A549 treated with RU486 at 1 μM for 4 hours (cell line): Measurements from ENCODE around the gene CCL8. TPM values are rescaled to one million over a fixed set of nuclear protein-coding genes. Genes with fewer than 3 reads are reported as not detected.

Experiments used
- total RNA-seq: library from RNA; stranded (reverse); fragments of 200-300 nt; extraction: Qiagen RNA extraction; gene quantifications from 5 replicates; pipeline ENCODE4 v1.2.3, GENCODE V29; 2022; ENCODE audit warnings: low read depth

Gene CCL8
- total RNA-seq, result not detected in 5 replicates

DNA sequence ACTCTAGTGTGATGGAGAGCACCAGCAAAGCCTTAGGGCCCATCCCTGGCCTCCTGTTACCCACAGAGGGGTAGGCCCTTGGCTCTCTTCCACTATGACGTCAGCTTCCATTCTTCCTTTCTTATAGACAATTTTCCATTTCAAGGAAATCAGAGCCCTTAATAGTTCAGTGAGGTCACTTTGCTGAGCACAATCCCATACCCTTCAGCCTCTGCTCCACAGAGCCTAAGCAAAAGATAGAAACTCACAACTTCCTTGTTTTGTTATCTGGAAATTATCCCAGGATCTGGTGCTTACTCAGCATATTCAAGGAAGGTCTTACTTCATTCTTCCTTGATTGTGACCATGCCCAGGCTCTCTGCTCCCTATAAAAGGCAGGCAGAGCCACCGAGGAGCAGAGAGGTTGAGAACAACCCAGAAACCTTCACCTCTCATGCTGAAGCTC lies at the start of gene CCL8:
Gene CCL8 (plus strand): TSS at position 397 of the 445 bp plus-strand sequence. CDS start 67 bp downstream, outside the sequence.

DNA sequence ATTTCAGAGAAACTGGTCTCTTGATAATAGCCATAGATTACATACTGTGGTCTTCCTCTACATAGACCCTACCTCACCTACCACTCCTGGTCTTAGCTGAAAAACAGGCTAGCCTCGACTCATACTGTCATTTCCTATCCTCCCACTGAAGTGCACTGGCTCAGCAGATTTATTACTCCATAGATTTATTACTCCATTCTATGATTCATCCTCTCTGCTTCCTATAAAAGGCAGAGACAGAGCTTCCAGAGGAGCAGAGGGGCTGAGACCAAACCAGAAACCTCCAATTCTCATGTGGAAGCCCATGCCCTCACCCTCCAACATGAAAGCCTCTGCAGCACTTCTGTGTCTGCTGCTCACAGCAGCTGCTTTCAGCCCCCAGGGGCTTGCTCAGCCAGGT lies 49.3 kb upstream of the CCL8 start, which contains the start of gene CCL7:
Gene CCL7 (plus strand): TSS at position 253 of the 400 bp plus-strand sequence. CDS start 70 bp downstream, at position 323.

DNA sequence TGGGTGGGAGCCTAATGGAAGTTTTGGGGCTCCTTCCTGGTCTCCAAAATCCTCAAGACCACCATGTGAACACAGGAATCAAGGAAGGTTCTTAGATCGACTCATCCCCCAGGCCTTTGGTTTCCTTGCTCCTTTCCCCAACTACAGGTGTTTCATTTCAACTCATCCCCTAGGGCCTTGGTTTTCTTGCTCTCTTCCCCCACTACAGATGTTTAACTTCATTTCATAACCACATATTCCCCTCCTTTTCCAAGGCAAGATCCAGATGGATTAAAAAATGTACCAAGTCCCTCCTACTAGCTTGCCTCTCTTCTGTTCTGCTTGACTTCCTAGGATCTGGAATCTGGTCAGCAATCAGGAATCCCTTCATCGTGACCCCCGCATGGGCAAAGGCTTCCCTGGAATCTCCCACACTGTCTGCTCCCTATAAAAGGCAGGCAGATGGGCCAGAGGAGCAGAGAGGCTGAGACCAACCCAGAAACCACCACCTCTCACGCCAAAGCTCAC lies 33.9 kb upstream of the CCL8 start, which contains the start of gene CCL11:
Gene CCL11 (plus strand): TSS at position 457 of the 507 bp plus-strand sequence. CDS start 67 bp downstream, outside the sequence.

DNA sequence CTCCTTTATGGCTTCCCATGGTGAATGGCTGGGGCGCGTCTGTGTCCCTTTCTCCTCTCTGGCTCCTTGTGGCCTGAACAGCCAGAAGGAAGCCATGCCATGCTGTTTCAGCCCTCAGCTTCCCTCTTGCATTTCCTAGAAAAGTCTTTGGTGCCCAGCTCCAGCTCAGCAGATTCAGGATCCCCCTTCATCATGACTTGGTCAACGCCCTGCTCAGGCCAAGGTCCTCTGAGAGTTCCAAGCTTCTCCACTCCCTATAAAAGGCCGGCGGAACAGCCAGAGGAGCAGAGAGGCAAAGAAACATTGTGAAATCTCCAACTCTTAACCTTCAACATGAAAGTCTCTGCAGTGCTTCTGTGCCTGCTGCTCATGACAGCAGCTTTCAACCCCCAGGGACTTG lies 37.0 kb downstream of the CCL8 start, which contains the start of gene CCL13:
Gene CCL13 (plus strand): TSS at position 287 of the 400 bp plus-strand sequence. CDS start 47 bp downstream, at position 334.

DNA sequence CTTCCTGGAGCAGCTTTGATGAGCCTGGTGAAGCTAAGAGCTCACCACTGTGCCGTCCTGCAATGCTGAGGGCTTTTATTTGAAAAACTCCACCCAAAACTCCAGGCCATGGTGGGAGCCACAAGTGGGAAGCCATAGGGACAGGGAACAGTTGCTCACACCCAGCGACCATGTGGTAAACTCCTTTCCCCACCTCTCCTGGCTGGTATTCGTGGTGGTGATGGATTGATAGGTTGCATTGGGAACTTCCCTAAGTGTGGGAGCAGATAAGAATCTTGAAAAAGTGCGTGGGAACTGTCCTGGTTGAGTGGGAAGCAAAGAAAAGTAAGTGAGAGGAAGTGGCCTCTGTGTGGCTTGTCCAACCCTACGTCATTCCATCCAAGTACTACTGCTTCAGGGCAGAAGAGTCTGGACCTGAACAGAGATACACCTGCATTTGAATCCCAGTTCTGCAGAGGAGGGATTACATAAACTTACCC lies 44.0 kb downstream of the CCL8 start, which contains the start of gene CCL1:
Gene CCL1 (minus strand): TSS at position 51 of the 479 bp plus-strand sequence. CDS start 72 bp downstream, outside the sequence.

Other genes starting within 250 kb of the CCL8 start
- 30.2 to 48.2 TPM (median 35.8 TPM) in 5 replicates for gene CCL2, start 64.2 kb upstream of the CCL8 start, total RNA-seq
- gene CCL7, start 49.2 kb upstream of the CCL8 start, total RNA-seq, result 0.24 to 0.69 TPM (median 0.26 TPM) in 5 replicates
- not detected in 5 replicates for gene CCL11, start 33.7 kb upstream of the CCL8 start, total RNA-seq
- gene CCL13, start 37.0 kb downstream of the CCL8 start, total RNA-seq, result not detected in 5 replicates
- not detected in 5 replicates for gene CCL1, start 43.8 kb downstream of the CCL8 start, total RNA-seq